Loucy (cell line): ENCODE results near the gene CRACDL.

Experiments used
- EZH2phosphoT487 ChIP-seq: fragments of 200-600 bp; IDR thresholded peaks from 2 replicates; pipeline ENCODE4 v1.6.1; 2018; ENCODE audit warnings: antibody characterized with exemption, mild to moderate bottlenecking, moderate library complexity, borderline replicate concordance
- TF ChIP-seq, protein P1 (sequence below): fragments of 200-600 bp; sonication (generic); conservative IDR thresholded peaks from 2 replicates; pipeline ENCODE4 v1.5.1; 2014; ENCODE audit warnings: mild to moderate bottlenecking, antibody characterized with exemption, low read length

DNA sequence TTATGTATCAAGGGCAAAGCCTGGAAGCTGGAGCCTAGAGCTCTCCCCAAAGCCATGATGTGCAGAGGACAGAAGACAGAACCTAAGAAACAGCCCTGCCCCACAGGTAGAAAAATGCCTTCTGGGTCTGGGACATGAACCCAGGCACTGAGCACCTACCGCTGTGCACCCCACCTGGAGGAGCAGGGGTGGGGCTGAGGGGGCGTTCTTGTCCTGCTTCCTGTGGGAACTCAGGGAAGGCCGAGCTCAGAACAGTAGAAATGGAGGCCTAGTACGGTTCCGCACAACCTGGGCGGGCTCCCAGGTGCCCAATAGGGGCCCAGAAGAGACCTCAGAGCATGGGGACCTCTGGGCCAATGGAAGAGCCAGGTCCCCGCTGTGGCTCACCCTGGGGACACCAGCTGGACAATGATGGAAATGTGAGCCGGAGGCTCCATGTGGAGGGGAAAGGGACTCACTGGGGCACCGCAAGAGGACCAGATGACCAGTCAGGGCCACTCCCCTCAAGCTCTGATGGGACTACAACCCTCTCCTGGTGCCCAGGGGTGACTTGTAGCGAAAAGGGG, 3.2 kb downstream of the CRACDL start:
- TF ChIP-seq, protein P1, sequence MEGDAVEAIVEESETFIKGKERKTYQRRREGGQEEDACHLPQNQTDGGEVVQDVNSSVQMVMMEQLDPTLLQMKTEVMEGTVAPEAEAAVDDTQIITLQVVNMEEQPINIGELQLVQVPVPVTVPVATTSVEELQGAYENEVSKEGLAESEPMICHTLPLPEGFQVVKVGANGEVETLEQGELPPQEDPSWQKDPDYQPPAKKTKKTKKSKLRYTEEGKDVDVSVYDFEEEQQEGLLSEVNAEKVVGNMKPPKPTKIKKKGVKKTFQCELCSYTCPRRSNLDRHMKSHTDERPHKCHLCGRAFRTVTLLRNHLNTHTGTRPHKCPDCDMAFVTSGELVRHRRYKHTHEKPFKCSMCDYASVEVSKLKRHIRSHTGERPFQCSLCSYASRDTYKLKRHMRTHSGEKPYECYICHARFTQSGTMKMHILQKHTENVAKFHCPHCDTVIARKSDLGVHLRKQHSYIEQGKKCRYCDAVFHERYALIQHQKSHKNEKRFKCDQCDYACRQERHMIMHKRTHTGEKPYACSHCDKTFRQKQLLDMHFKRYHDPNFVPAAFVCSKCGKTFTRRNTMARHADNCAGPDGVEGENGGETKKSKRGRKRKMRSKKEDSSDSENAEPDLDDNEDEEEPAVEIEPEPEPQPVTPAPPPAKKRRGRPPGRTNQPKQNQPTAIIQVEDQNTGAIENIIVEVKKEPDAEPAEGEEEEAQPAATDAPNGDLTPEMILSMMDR: no peak
- TF ChIP-seq EZH2phosphoT487: no peak
